HL-60/S4 (cell line): Measurements from ENCODE around the gene LIPH.
"Not testable (repeated sequence)": the region's sequence is repeated elsewhere in the genome, so short reads cannot be mapped to it uniquely, and the experiment has no call there.

Experiments used
- in situ Hi-C: fragments of 300-500 bp; cut with MboI; formaldehyde crosslinking; loops from 2 replicates; pipeline ENCODE4 v1.14.3; 2022; ENCODE audit warnings: low sequenced_read_pairs

Gene LIPH

GRCh38 chr3:185552358-185552877 is at the start of gene LIPH:
TSS of gene LIPH (minus strand) at chr3:185552588. CDS start at chr3:185552471, 117 bp downstream.
- in situ Hi-C loops = no loop called here

GRCh38 chr3:185595526-185595925 is 43.1 kb upstream of the LIPH start:
- in situ Hi-C loops = no loop called here

GRCh38 chr3:185594073-185594472 is 41.7 kb upstream of the LIPH start:
- in situ Hi-C loops = no loop called here

GRCh38 chr3:185586686-185587039 is 34.3 kb upstream of the LIPH start:
- in situ Hi-C loops = no loop called here

- in situ Hi-C loops = no loop called here
Observed at GRCh38 chr3:185585859-185586685, 33.7 kb upstream of the LIPH start, which contains the start of gene SENP2. TSS of gene SENP2 (plus strand) at chr3:185586295. CDS start at chr3:185586414, 119 bp downstream.

GRCh38 chr3:185585518-185585858 is 33.1 kb upstream of the LIPH start:
- in situ Hi-C loops = no loop called here

- in situ Hi-C loops = no loop called here
Observed at GRCh38 chr3:185584686-185585085, 32.3 kb upstream of the LIPH start.

- in situ Hi-C loops = no loop called here
Observed at GRCh38 chr3:185583925-185584324, 31.5 kb upstream of the LIPH start.

- in situ Hi-C loops = no loop called here
Observed at GRCh38 chr3:185582871-185583270, 30.5 kb upstream of the LIPH start.

- in situ Hi-C loops = no loop called here
Observed at GRCh38 chr3:185582236-185582635, 29.8 kb upstream of the LIPH start.

GRCh38 chr3:185575108-185575869 is 22.9 kb upstream of the LIPH start:
- in situ Hi-C loops = not testable (repeated sequence)

- in situ Hi-C loops = no loop called here
Observed at GRCh38 chr3:185572183-185572582, 19.8 kb upstream of the LIPH start.

- in situ Hi-C loops = no loop called here
Observed at GRCh38 chr3:185561958-185562357, 9.6 kb upstream of the LIPH start.

- in situ Hi-C loops = no loop called here
Observed at GRCh38 chr3:185561374-185561943, 9.1 kb upstream of the LIPH start.

GRCh38 chr3:185560676-185561075 is 8.3 kb upstream of the LIPH start:
- in situ Hi-C loops = no loop called here

- in situ Hi-C loops = no loop called here
Observed at GRCh38 chr3:185559706-185560090, 7.3 kb upstream of the LIPH start.

- in situ Hi-C loops = no loop called here
Observed at GRCh38 chr3:185558395-185558794, 6.0 kb upstream of the LIPH start.

- in situ Hi-C loops = not testable (repeated sequence)
Observed at GRCh38 chr3:185556640-185557039, 4.3 kb upstream of the LIPH start.

- in situ Hi-C loops = no loop called here
Observed at GRCh38 chr3:185555860-185556347, 3.5 kb upstream of the LIPH start.

- in situ Hi-C loops = no loop called here
Observed at GRCh38 chr3:185555101-185555501, 2.7 kb upstream of the LIPH start.

- in situ Hi-C loops = no loop called here
Observed at GRCh38 chr3:185549651-185550111, 2.7 kb downstream of the LIPH start.
